ENCODE results near the gene LARP4.
A peak's percentile ranks its signal among the peaks of the same experiment; 100 is the strongest.

Gene LARP4

DNA sequence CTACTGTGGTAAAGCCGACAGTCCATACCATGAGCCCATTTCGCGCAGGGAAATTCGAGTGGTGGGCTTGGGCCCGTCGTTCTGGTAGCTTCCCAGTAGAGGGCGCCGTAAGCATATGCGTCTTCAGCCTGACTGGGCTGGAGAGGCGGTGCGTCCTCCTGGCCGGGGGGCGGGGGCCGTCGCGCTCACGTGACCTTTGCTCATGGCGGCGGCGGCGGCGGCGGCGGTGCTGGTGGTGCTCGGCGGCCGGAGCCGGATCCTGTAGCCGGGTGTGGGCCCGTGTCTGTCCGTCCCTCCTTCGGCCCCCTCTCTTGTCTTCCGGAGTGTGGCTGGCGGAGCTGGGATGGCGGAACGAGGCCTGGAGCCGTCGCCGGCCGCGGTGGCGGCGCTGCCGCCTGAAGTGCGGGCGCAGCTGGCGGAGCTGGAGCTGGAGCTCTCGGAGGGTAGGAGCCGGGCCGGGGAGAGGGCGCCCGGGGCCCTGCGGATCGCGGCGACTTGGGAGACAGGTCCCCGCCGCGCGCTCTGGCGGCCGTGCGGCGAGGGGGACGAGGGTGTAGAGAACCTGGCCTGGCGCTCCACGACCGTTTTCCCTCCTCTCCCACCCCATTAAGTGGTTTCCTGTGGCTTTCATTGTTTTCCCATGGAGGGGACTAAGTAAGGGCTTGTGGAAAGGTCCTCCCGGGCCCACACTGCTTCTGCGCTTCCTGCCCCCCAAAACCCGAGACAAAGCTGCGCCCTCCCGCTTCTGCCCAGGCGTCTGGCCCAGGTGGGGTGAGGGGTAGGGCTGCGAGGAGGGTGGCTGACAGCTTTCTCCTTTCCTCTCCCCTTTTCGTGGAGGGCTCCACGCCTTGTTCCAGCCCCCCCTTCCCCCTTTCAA is 104.4 kb downstream of the LARP4 start, which contains the start of gene DIP2B:
TSS of gene DIP2B (plus strand) at position 188 of the 877 bp plus-strand sequence. CDS start at position 344, 156 bp downstream.
- H3K27ac ChIP-seq (ENCODE audit: extremely low read depth, low read depth, low read length) = peak within 1 kb of the TSS; percentile 77
- TF ChIP-seq, protein P1, sequence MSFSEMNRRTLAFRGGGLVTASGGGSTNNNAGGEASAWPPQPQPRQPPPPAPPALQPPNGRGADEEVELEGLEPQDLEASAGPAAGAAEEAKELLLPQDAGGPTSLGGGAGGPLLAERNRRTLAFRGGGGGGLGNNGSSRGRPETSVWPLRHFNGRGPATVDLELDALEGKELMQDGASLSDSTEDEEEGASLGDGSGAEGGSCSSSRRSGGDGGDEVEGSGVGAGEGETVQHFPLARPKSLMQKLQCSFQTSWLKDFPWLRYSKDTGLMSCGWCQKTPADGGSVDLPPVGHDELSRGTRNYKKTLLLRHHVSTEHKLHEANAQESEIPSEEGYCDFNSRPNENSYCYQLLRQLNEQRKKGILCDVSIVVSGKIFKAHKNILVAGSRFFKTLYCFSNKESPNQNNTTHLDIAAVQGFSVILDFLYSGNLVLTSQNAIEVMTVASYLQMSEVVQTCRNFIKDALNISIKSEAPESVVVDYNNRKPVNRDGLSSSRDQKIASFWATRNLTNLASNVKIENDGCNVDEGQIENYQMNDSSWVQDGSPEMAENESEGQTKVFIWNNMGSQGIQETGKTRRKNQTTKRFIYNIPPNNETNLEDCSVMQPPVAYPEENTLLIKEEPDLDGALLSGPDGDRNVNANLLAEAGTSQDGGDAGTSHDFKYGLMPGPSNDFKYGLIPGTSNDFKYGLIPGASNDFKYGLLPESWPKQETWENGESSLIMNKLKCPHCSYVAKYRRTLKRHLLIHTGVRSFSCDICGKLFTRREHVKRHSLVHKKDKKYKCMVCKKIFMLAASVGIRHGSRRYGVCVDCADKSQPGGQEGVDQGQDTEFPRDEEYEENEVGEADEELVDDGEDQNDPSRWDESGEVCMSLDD (tag by site-specific recombination; IDR thresholded peaks at IDR 0.05) = peak; percentile 49; the same call in 1 of the 2 replicates
- TF ChIP-seq INSM2 (tag by site-specific recombination; IDR thresholded peaks at IDR 0.05) (no peak), ZNF302 (tag by site-specific recombination; IDR thresholded peaks at IDR 0.05; ENCODE audit: low read depth) (no peak), ZNF433 (tag by site-specific recombination; IDR thresholded peaks at IDR 0.05; ENCODE audit: low read depth) (no peak), ZNF558 (tag by site-specific recombination; IDR thresholded peaks at IDR 0.05) (no peak), ZFHX2 (tag by site-specific recombination; conservative IDR thresholded peaks at IDR 0.05) (no peak; the same call in 1 of the 2 replicates), EGR2 (tag by site-specific recombination; IDR thresholded peaks at IDR 0.05; ENCODE audit: low read depth) (no peak), ZNF670 (tag by site-specific recombination; IDR thresholded peaks at IDR 0.05; ENCODE audit: low read depth) (no peak), HOXA7 (CRISPR knock-in tag; IDR thresholded peaks at IDR 0.05; ENCODE audit: borderline replicate concordance) (no peak), KLF16 (tag by site-specific recombination; IDR thresholded peaks at IDR 0.05) (no peak; the same call in 1 of the 2 replicates), ZBTB21 (tag by site-specific recombination; IDR thresholded peaks at IDR 0.05) (no peak), ZNF600 (tag by site-specific recombination; IDR thresholded peaks at IDR 0.05) (peak; percentile 83), ZBTB11 (tag by site-specific recombination; conservative IDR thresholded peaks at IDR 0.05; ENCODE audit: low read depth) (peak; percentile 96), ZNF639 (tag by site-specific recombination; IDR thresholded peaks at IDR 0.05) (0 out of 2 replicates have a peak, but pooled peaks have one; percentile 35), MZF1 (tag by site-specific recombination; IDR thresholded peaks at IDR 0.05; ENCODE audit: borderline replicate concordance) (no peak), SALL2 (tag by site-specific recombination; IDR thresholded peaks at IDR 0.05; ENCODE audit: borderline replicate concordance) (no peak), ZNF747 (tag by site-specific recombination; IDR thresholded peaks at IDR 0.05) (no peak), ZNF175 (tag by site-specific recombination; IDR thresholded peaks at IDR 0.05) (no peak), ZNF473 (tag by site-specific recombination; IDR thresholded peaks at IDR 0.05) (no peak), ZEB2 (tag by site-specific recombination; IDR thresholded peaks at IDR 0.05) (peak; percentile 1; the same call in 1 of the 2 replicates), ZNF391 (tag by site-specific recombination; IDR thresholded peaks at IDR 0.05; ENCODE audit: borderline replicate concordance, low read depth) (no peak), ZNF155 (tag by site-specific recombination; IDR thresholded peaks at IDR 0.05) (no peak), ZSCAN30 (tag by site-specific recombination; IDR thresholded peaks at IDR 0.05) (peak; percentile 79)
- TF ChIP-seq, protein P2, sequence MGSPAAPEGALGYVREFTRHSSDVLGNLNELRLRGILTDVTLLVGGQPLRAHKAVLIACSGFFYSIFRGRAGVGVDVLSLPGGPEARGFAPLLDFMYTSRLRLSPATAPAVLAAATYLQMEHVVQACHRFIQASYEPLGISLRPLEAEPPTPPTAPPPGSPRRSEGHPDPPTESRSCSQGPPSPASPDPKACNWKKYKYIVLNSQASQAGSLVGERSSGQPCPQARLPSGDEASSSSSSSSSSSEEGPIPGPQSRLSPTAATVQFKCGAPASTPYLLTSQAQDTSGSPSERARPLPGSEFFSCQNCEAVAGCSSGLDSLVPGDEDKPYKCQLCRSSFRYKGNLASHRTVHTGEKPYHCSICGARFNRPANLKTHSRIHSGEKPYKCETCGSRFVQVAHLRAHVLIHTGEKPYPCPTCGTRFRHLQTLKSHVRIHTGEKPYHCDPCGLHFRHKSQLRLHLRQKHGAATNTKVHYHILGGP (tag by site-specific recombination; IDR thresholded peaks at IDR 0.05) = no peak
- TF ChIP-seq, protein P3, sequence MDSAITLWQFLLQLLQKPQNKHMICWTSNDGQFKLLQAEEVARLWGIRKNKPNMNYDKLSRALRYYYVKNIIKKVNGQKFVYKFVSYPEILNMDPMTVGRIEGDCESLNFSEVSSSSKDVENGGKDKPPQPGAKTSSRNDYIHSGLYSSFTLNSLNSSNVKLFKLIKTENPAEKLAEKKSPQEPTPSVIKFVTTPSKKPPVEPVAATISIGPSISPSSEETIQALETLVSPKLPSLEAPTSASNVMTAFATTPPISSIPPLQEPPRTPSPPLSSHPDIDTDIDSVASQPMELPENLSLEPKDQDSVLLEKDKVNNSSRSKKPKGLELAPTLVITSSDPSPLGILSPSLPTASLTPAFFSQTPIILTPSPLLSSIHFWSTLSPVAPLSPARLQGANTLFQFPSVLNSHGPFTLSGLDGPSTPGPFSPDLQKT (IDR thresholded peaks at IDR 0.05; ENCODE audit: borderline replicate concordance, low read depth, low read length) = no peak

More for the DNA sequence above, 104.4 kb downstream of the LARP4 start, which contains the start of gene DIP2B:
- Histone ChIP-seq H3K9me3 (ENCODE audit: control insufficient read depth, insufficient read depth, low read depth, low read length) (no peaks in the 10 kb centered on the region), H3K4me1 (ENCODE audit: control insufficient read depth, insufficient read depth, low read length) (peaks cover 12% of the 10 kb centered on the region; the same call in 1 of the 2 replicates), H3K4me3 (ENCODE audit: low read depth, low read length) (peak within 1 kb of the TSS; percentile 95), H3K36me3 (ENCODE audit: control insufficient read depth in 2 of 2, insufficient read depth in 1 of 2, low read length in 2 of 2) (no peaks in the 10 kb centered on the region)
- CTCF ChIA-PET = interaction anchor here (0.5 to 2.8 kb wide), 36 partner anchors 9 to 905 kb away, joined by 3 to 20 read pairs (median 4); partner anchors contain the start of gene GPD1
- POLR2A ChIA-PET = interaction anchor here (0.6 to 2.4 kb wide), 5 partner anchors 64 to 1287 kb away, joined by 3 to 8 read pairs (median 4); partner anchors contain the start of gene ATF1

Measured in HEK293 (cell line).